Non-pigmented ciliary epithelial cell (primary cell): ENCODE results near the gene VGF.
"Not testable (repeated sequence)": the region's sequence is repeated elsewhere in the genome, so short reads cannot be mapped to it uniquely, and the experiment has no call there.

ENCODE experiments used
- DNase-seq: peaks from one replicate; pipeline ENCODE4 v3.0.0-alpha.2; 2010; ENCODE audit warnings: low read depth

Gene VGF

DNA sequence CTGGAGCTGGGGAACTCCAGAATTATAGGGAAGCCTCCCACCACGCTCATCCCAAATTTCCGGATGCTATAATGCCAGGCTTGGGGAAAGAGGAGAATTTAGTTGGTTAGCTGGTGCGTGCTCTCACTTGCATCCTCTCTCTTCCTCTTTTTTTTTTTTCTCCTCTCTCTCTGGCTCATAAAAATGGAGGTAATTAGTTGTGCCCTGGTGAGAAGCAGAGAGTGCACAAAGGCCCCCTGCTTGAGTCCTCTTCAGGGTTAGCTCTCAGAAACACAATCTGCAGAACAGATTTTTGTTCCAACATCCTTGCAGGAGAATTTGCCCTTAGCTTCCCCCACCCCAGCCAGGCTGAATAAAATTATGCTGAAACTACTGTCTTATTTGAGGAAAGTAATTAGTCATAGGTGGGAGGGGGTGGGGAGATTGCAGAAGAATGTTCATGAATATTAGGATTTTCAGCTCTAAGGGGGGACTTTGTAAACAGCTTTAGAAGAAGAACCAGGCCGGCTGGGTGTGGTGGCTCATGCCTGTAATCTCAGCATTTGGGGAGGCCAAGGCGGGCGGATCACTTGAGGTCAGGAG lies 30.9 kb downstream of the VGF start:
- peak; percentile 42 for DNase-seq

GRCh38 chr7:101133621-101134398 lies 31.6 kb downstream of the VGF start:
- peak; percentile 42 for DNase-seq

DNA sequence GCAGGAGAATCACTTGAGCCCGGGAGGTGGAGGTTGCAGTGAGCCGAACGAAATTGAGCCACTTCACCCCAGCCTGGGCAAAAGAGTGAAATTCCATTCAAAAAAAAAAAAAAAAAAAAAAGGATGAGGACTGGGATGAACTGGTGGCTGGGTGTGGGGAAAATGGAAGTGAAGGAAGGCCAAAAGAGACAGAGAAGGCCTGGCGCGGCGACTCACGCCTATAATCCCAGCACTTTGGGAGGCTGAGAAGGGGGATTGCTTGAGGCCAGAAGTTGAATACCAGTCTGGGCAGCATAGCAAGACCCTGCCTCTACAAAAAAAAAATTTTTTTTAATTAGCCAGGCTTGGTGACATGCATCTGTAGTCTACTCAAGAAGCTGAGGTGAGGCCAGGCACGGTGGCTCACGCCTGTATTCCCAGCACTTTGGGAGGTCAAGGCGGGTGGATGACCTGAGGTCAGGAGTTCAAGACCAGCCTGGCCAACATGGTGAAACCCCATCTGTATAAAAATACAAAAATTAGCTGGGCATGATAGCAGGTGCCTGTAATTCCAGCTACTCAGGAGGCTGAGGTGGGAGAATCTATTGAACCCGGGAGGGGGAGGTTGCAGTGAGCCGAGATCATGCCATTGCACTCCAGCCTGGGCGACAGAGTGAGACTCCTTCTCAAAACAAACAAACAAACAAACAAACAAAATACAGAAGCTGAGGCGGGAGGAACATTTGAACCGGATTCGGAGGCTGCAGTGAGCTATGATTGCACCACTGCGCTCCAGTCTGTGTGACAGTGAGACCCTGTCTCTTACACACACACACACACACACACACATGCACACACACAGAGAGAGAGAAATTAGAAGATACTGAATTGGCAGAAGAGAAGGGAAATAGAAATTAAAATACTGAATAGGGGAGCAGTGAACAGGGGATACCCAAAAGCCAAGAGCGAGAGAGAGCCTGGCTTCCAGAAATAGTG lies 32.5 kb downstream of the VGF start:
- DNase-seq = not testable (repeated sequence)

DNA sequence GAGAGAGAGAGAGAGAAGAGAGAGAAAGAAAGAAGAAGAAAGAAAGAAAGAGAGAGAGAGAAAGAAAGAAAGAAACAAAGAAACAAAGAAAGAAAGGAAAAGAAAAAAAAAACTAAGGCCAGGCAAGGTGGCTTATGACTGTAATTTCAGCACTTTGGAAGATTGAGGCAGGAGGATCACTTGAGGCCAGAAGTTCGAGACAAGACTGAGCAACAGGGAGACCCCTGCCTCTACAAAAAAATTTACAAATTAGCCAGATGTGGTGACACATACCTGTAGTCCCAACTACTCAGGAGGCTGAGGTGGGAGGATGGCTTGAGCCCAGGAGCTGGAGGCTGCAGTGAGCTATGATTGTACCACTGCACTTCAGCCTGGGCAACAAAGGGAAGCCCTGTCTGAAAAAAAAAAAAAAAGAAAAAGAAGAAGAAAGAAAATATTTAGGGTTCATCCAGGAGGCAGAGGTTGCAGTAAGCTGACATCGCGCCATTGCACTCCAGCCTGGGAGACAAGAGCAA lies 35.7 kb downstream of the VGF start:
- no peak for DNase-seq

- no peak for DNase-seq
Observed at GRCh38 chr7:101128040-101128834, 37.1 kb downstream of the VGF start.

DNA sequence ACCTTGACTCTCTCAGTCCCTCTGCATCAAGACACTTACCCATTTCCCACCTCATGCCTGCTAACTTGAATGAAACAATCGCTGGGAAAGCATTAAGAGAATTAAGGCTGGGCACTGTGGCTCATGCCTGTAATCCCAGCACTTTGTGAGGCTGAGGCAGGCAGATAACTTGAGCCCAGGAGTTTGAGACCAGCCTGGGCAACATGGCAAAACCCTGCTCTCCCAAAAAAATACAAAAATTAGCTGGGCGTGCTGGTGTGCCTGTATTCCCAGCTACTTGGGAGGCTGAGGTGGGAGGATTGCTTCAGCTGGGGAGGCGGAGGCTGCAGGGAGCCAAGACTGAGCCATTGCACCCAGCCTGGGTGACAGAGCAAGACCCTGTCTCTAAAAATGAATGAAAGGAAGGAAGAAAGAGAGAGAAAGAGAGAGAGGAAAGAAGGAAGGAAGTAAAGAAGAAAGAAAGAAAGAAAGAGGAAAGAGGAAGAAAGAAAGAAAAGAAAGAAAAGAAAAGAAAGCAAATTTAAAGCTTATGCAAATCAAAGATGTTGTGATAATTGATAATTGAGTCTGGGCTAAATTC lies 37.8 kb downstream of the VGF start:
- no peak for DNase-seq

- peak; percentile 100 for DNase-seq
Observed at GRCh38 chr7:101126651-101127459, 38.5 kb downstream of the VGF start, which contains the start of gene SERPINE1. SERPINE1 (plus strand) TSS chr7:101127104; CDS start chr7:101128394, 1,290 bp downstream.

GRCh38 chr7:101125989-101126650 lies 39.2 kb downstream of the VGF start:
- peak; percentile 38 for DNase-seq

DNA sequence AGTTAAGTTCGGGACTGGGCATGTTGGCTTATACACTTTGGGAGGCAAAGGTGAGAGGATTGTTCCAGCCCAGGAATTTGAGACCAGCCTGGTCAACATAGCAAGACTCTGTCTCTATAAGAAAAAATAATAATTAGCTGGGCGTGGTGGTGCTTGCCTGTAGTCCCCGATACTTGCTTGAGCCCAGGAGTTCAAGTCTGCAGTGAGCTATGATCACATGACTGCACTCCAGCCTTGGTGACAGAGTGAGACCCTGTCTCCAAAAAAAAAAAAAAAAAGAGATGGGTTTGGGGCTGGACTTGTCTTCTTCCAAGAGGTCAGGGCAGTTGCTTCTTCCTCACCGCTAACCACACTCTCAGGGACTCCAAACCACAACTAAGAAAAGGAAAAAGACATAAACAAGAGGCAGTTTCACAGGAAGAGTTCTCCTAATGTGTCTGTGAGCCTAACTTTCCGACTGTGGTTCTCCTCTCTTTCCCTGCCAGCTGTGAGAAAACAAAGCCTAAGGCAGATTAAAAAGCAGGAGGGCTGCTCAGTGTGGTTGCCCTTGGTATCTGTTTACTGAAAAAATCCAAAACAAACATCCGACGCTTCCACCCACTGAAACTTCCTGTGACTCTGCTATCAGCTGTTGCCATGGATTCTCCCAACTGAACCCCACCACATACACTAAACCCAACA lies 40.9 kb downstream of the VGF start:
- peak; percentile 77 for DNase-seq

GRCh38 chr7:101123703-101124068 lies 41.7 kb downstream of the VGF start:
- DNase-seq = no peak

DNA sequence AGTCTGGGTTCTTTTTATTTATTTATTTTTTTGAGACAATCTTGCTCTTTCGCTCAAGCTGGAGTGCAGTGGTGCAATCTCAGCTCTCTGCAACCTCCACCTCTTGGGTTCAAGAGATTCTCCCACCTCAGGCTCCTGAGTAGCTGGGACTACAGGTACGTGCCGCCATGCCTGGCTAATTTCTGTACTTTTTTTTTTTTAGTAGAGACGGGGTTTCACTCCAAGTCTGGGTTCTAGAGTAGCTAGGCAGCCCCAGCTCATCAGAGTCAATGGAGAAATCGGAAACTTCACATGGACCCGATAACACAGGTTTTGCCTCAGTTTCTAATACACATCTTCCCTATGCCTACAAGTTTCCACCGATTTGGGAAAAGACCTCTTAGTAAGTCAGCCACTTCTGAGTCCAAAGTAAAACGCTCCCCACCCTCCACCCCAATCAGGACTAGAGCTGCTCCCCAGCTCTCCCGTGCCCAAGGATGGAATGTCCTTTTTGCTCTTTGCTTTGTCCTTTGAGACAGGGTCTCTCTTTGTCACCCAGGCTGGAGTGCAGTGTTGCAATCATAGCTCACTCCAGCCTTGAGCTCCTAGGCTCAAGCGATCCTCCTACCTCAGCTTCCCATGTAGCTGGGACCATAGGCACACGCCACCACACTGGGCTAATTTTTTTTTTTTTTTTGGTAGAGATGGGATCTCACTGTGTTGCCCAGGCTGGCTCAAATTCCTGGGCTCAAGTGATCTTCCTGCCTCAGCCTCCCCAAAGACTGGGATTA lies 42.3 kb downstream of the VGF start:
- no peak for DNase-seq

DNA sequence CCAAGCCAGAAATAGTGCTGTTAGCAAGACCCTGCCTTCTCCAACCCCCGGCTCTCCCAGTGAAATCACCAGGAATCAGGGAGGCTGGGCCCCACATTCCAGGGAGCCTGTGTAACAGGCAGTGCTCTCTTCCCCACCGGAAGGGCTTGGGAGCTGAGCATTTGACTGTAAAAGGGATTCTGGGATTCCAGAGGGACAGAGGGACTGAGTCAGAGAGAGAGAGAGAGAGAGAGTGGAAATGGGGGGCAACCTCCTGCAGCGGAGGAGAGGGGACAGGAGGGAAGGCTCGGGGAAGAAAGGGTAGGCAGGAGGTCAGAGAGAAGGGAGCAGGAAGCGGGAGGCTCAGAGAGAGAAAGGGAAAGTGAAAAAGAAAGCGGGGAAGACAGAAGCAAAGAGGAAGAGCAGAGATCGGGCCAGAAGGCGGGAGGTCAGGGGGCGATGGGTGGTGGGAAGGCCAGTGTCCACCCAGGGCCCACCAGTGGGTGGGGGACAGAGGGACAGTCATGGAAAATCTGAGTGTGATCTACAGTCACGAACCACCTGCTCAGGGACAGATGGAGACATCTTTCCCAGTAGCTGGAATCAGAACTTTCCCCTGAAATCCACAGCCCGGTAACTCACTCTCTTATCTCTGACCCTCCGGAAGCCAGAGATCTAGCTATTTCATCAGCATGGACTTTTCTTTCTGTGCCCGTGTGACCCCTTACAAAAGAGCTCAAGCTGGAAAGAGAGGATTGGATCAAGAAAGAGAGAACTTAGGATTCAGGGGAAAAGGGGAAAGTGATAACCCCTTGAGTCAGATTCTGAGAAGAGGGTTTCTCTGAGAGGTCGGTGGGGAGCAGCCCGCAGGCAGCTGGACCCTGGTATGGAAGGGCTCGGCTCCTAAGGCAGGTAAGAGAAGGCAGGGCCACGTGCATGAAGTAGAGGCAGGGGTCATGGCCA lies 43.1 kb downstream of the VGF start:
- peak; percentile 96 for DNase-seq

DNA sequence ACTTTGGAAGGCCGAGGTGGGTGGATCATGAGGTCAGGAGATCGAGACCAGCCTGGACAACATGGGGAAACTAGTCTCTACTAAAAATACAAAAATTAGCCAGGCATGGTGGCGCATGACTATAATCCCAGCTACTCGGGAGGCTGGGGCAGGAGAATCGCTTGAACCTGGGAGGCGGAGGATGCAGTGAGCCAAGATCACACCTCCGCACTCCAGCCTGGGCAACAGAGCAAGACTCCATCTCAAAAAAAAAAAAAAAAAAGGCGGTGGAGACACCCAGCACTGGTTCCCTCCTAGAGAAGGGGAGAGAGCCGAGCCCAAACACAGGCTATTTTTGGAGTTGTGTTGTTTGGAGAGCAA lies 43.8 kb downstream of the VGF start:
- not testable (repeated sequence) for DNase-seq

- DNase-seq = no peak
Observed at GRCh38 chr7:101120315-101120714, 45.1 kb downstream of the VGF start.

GRCh38 chr7:101119876-101120275 lies 45.5 kb downstream of the VGF start:
- no peak for DNase-seq

- DNase-seq = no peak
Observed at GRCh38 chr7:101118856-101119255, 46.5 kb downstream of the VGF start.

GRCh38 chr7:101116898-101117297 lies 48.5 kb downstream of the VGF start:
- no peak for DNase-seq
